SU-DHL-6 (cell line): ENCODE results near the gene STK32B.

Experiments used
- CTCF ChIP-seq: fragments of 200-600 bp; sonication (generic); IDR thresholded peaks from one replicate; pipeline ENCODE4 v1.5.1; 2017; ENCODE audit warnings: antibody characterized with exemption, mild to moderate bottlenecking, low read length, moderate library complexity; ENCODE audit not compliant: insufficient read depth, poor library complexity, severe bottlenecking
- EZH2phosphoT487 ChIP-seq: fragments of 200-600 bp; sonication (generic), shearing (Covaris generic); conservative IDR thresholded peaks from 2 replicates; pipeline ENCODE4 v1.6.1; 2018; ENCODE audit warnings: mild to moderate bottlenecking, antibody characterized with exemption, low read length, moderate library complexity, mixed read lengths

GRCh38 chr4:5277079-5277478 lies 225.8 kb downstream of the STK32B start:
- no peak for TF ChIP-seq CTCF
- TF ChIP-seq EZH2phosphoT487 = no peak
